ENCODE results near the gene TMEM132D. TPM values are rescaled to one million over a fixed set of nuclear protein-coding genes. Genes with fewer than 3 reads are reported as not detected.

Gene TMEM132D
- total RNA-seq, 1 donor from 2014 or later = not detected

- H3K79me2 ChIP-seq (ENCODE audit: insufficient read depth, low read length) = no peaks in the 10 kb centered on the region
- Mint-ChIP-seq H3K9me3 (ENCODE audit: unreplicated experiment) (peaks cover 12% of the 10 kb centered on the region), H3K27ac (ENCODE audit: unreplicated experiment) (no peak overlapping the region), H3K36me3 (ENCODE audit: low read depth, unreplicated experiment) (no peaks in the 10 kb centered on the region), H3K4me3 (ENCODE audit: unreplicated experiment) (no peak overlapping the region), H3K4me1 (ENCODE audit: low read depth, unreplicated experiment) (no peaks in the 10 kb centered on the region), H3K27me3 (ENCODE audit: low read depth, unreplicated experiment) (no peaks in the 10 kb centered on the region)
- no peaks in the 10 kb centered on the region for H3K36me3 ChIP-seq (ENCODE audit: insufficient read depth, low read length)
- FAIRE-seq (no peak), DNase-seq (ENCODE audit: low read depth) (no peak)
- H3K4me3 ChIP-seq (ENCODE audit: insufficient read depth, low read depth, low read length) = no peak overlapping the region
- no peak overlapping the region for H3K27ac ChIP-seq (ENCODE audit: low read depth, low read length)
- H3K9me3 ChIP-seq (ENCODE audit: insufficient read depth, low read depth, low read length) = no peaks in the 10 kb centered on the region
- no peaks in the 10 kb centered on the region for H3K4me1 ChIP-seq (ENCODE audit: insufficient read depth, low read length)
- TF ChIP-seq EZH2 (IDR thresholded peaks at IDR 0.05; ENCODE audit: insufficient read depth, low read length) = no peak
- TF ChIP-seq, protein P1, sequence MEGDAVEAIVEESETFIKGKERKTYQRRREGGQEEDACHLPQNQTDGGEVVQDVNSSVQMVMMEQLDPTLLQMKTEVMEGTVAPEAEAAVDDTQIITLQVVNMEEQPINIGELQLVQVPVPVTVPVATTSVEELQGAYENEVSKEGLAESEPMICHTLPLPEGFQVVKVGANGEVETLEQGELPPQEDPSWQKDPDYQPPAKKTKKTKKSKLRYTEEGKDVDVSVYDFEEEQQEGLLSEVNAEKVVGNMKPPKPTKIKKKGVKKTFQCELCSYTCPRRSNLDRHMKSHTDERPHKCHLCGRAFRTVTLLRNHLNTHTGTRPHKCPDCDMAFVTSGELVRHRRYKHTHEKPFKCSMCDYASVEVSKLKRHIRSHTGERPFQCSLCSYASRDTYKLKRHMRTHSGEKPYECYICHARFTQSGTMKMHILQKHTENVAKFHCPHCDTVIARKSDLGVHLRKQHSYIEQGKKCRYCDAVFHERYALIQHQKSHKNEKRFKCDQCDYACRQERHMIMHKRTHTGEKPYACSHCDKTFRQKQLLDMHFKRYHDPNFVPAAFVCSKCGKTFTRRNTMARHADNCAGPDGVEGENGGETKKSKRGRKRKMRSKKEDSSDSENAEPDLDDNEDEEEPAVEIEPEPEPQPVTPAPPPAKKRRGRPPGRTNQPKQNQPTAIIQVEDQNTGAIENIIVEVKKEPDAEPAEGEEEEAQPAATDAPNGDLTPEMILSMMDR (IDR thresholded peaks at IDR 0.05; ENCODE audit: insufficient read depth, low read depth, low read length) = no peak
- H4K20me1 ChIP-seq (ENCODE audit: insufficient read depth, low read length) = no peaks in the 10 kb centered on the region
- H2AFZ ChIP-seq (ENCODE audit: low read depth, low read length) = no peak overlapping the region
- no peak overlapping the region for H3K4me2 ChIP-seq (ENCODE audit: low read length)
- H3K27me3 ChIP-seq (ENCODE audit: insufficient read depth, low read length) = peaks cover 2% of the 10 kb centered on the region
- H3K9ac ChIP-seq (ENCODE audit: low read length) = no peak overlapping the region
These were observed 723.8 kb downstream of the TMEM132D start for GRCh38 chr12:129179941-129180553.

DNA sequence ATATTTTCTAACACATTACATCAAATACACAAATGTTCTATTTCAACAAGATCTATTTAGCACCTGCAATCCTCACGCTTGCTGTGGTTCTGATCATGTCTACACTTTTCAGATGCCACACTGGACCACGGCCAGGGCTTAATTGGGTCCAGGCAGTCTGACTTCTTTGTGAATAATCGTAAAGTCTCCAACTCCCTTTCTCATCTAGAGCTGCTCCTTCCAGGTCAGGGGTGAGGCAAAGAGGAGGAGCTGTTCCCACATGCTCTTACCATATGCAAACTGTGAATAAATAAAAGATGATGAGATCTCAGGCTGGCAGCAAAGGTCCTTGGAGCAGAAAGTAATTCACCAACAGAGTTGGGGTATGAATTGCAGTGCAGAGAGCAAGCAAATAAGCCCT lies 733.9 kb downstream of the TMEM132D start:
- FAIRE-seq = no peak
- H3K4me3 Mint-ChIP-seq (ENCODE audit: unreplicated experiment) = no peak overlapping the region
- no peaks in the 10 kb centered on the region for H3K9me3 ChIP-seq (ENCODE audit: insufficient read depth, low read depth, low read length)
- no peak overlapping the region for H3K4me3 ChIP-seq (ENCODE audit: insufficient read depth, low read depth, low read length)
- H3K4me2 ChIP-seq (ENCODE audit: low read length) = no peak overlapping the region
- no peaks in the 10 kb centered on the region for H3K36me3 ChIP-seq (ENCODE audit: insufficient read depth, low read length)
- no peaks in the 10 kb centered on the region for H4K20me1 ChIP-seq (ENCODE audit: insufficient read depth, low read length)
- H3K27me3 Mint-ChIP-seq (ENCODE audit: low read depth, unreplicated experiment) = no peaks in the 10 kb centered on the region
- H3K4me1 Mint-ChIP-seq (ENCODE audit: low read depth, unreplicated experiment) = no peaks in the 10 kb centered on the region
- no peaks in the 10 kb centered on the region for H3K4me1 ChIP-seq (ENCODE audit: insufficient read depth, low read length)
- no peak for DNase-seq (ENCODE audit: low read depth)
- H3K9me3 Mint-ChIP-seq (ENCODE audit: unreplicated experiment) = peaks cover 12% of the 10 kb centered on the region
- no peaks in the 10 kb centered on the region for H3K27me3 ChIP-seq (ENCODE audit: insufficient read depth, low read length)
- H3K36me3 Mint-ChIP-seq (ENCODE audit: low read depth, unreplicated experiment) = no peaks in the 10 kb centered on the region
- H2AFZ ChIP-seq (ENCODE audit: low read depth, low read length) = no peak overlapping the region
- H3K27ac Mint-ChIP-seq (ENCODE audit: unreplicated experiment) = no peak overlapping the region
- no peak overlapping the region for H3K9ac ChIP-seq (ENCODE audit: low read length)
- no peak for TF ChIP-seq EZH2 (IDR thresholded peaks at IDR 0.05; ENCODE audit: insufficient read depth, low read length)
- TF ChIP-seq, protein P1 (IDR thresholded peaks at IDR 0.05; ENCODE audit: insufficient read depth, low read depth, low read length) = no peak
- H3K27ac ChIP-seq (ENCODE audit: low read depth, low read length) = no peak overlapping the region
- no peaks in the 10 kb centered on the region for H3K79me2 ChIP-seq (ENCODE audit: insufficient read depth, low read length)

DNA sequence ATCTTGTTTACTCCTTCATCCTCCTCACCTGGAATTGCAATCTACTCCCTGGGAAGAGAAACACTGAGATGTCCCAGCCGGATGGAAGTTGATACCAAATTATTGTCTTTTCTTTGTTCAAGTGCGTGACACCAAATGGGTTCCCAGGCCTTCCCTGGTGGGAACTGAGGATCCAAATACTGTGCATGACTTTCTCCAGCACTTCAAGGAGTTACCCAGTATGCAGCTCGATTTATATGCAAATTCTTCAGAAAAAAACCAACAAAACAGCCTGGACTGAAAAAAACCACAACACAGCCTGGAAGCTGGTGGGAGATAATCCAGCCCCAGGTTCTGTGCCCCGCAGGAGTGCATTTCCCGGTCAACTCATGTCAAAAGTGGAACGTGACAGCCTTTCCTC lies 740.0 kb downstream of the TMEM132D start:
- Histone ChIP-seq H4K20me1 (ENCODE audit: insufficient read depth, low read length) (no peaks in the 10 kb centered on the region), H3K9me3 (ENCODE audit: insufficient read depth, low read depth, low read length) (peaks cover 3% of the 10 kb centered on the region), H3K4me3 (ENCODE audit: insufficient read depth, low read depth, low read length) (no peak overlapping the region), H3K27me3 (ENCODE audit: insufficient read depth, low read length) (no peaks in the 10 kb centered on the region), H3K4me1 (ENCODE audit: insufficient read depth, low read length) (no peaks in the 10 kb centered on the region), H3K9ac (ENCODE audit: low read length) (no peak overlapping the region), H3K36me3 (ENCODE audit: insufficient read depth, low read length) (no peaks in the 10 kb centered on the region), H3K27ac (ENCODE audit: low read depth, low read length) (no peak overlapping the region), H3K79me2 (ENCODE audit: insufficient read depth, low read length) (no peaks in the 10 kb centered on the region), H2AFZ (ENCODE audit: low read depth, low read length) (no peak overlapping the region), H3K4me2 (ENCODE audit: low read length) (no peak overlapping the region)
- FAIRE-seq = no peak
- H3K27me3 Mint-ChIP-seq (ENCODE audit: low read depth, unreplicated experiment) = no peaks in the 10 kb centered on the region
- DNase-seq (ENCODE audit: low read depth) = no peak
- no peaks in the 10 kb centered on the region for H3K4me1 Mint-ChIP-seq (ENCODE audit: low read depth, unreplicated experiment)
- peaks cover 5% of the 10 kb centered on the region for H3K9me3 Mint-ChIP-seq (ENCODE audit: unreplicated experiment)
- no peak overlapping the region for H3K27ac Mint-ChIP-seq (ENCODE audit: unreplicated experiment)
- H3K36me3 Mint-ChIP-seq (ENCODE audit: low read depth, unreplicated experiment) = no peaks in the 10 kb centered on the region
- TF ChIP-seq EZH2 (IDR thresholded peaks at IDR 0.05; ENCODE audit: insufficient read depth, low read length) = no peak
- TF ChIP-seq, protein P1 (IDR thresholded peaks at IDR 0.05; ENCODE audit: insufficient read depth, low read depth, low read length) = no peak
- no peak overlapping the region for H3K4me3 Mint-ChIP-seq (ENCODE audit: unreplicated experiment)

Data from astrocyte (in vitro differentiated cells and primary cell).